ENCODE measurements around the gene CELF2.

Gene CELF2

DNA sequence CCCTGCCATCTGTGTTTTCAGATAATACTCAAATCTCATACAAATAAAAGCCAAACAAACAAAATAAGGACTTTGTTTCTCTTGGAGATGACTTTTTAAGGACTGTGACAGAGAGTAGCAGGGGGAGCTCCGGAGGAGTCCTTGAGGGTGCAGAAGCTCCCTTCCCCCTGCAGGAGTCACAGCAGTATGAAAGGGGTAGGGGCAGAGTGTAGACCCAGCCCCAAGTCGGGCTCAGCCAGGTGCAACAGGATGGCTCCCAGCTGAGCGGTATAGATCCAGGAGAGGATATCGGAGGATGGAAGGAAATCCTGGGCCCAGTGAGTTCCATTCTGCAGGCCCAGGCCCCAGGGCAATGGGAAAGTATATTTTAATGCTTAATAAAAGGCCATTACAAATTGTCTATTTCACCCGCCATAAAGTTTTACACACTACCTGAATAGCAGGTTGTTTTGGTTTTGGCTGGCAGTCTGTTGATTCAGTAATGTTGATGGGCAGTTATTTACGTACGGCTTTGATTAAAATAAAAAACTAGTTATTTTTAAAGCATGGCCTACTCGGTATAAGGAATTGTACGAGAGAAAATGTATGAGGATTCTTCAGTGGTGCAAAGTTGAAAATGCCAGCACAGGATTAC lies 206.0 kb downstream of the CELF2 start:
- no peak overlapping the region for H3K4me3 ChIP-seq (ENCODE audit: low read depth, low read length)
- in situ Hi-C loops (cut with HindIII; ENCODE audit: low sequenced_read_pairs) = no loop called here
- no peak for DNase-seq (ENCODE audit: low read depth, low spot score)
- TF ChIP-seq, protein P1, sequence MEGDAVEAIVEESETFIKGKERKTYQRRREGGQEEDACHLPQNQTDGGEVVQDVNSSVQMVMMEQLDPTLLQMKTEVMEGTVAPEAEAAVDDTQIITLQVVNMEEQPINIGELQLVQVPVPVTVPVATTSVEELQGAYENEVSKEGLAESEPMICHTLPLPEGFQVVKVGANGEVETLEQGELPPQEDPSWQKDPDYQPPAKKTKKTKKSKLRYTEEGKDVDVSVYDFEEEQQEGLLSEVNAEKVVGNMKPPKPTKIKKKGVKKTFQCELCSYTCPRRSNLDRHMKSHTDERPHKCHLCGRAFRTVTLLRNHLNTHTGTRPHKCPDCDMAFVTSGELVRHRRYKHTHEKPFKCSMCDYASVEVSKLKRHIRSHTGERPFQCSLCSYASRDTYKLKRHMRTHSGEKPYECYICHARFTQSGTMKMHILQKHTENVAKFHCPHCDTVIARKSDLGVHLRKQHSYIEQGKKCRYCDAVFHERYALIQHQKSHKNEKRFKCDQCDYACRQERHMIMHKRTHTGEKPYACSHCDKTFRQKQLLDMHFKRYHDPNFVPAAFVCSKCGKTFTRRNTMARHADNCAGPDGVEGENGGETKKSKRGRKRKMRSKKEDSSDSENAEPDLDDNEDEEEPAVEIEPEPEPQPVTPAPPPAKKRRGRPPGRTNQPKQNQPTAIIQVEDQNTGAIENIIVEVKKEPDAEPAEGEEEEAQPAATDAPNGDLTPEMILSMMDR (IDR thresholded peaks at IDR 0.05; ENCODE audit: low read depth, low read length) = no peak

DNA sequence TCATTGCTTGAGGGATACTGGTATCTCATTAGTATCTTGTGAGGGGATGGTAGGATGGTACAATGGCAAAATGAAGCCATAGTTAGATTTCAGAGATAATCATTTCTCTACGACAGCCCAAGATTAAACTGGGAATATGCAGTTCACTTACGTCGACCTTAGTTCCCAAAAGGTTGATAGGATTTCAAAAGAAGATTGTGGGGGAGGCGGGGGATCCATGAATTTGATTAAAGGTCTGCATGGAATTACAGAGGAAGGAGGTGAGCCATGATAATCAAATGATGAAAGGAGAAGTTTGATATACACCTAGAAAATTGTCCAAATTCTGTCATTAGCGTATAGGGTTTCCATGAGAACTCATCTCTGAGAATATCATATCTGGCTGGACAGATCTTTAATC lies 206.6 kb downstream of the CELF2 start:
- DNase-seq (ENCODE audit: low read depth, low spot score) = no peak
- in situ Hi-C loops (cut with HindIII; ENCODE audit: low sequenced_read_pairs) = no loop called here
- TF ChIP-seq, protein P1 (IDR thresholded peaks at IDR 0.05; ENCODE audit: low read depth, low read length) = no peak
- H3K4me3 ChIP-seq (ENCODE audit: low read depth, low read length) = no peak overlapping the region

DNA sequence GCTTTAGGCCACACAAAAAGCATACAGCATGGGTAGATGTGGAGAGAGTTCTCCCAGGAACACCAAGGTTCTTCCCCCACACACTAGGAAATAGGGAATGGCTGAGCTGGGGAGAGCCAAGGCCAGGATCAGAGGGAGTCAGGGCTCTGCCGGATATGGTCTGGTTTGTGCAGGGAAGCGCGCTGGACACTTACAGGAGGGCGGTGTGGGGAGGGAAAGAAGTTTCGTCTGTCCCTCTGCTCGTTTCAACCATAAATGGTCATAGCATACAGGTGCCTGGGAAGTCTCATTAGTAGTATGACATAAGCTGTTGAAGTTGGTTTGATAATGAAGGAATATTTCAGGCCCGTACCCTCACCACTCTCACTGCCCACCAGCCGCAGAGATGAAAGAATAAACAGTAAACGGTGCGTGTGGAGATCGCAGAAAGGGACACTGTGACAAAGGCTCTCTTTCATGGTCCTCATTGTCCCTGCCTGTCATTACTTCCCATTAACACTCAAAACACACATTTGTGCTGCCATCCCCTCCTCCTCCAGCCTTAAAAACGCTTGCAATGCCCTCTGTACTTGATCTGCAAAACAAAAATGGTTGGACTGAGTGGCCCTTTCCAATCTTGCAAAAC lies 207.2 kb downstream of the CELF2 start:
- in situ Hi-C loops (cut with HindIII; ENCODE audit: low sequenced_read_pairs) = no loop called here
- TF ChIP-seq, protein P1 (IDR thresholded peaks at IDR 0.05; ENCODE audit: low read depth, low read length) = no peak
- H3K4me3 ChIP-seq (ENCODE audit: low read depth, low read length) = no peak overlapping the region
- DNase-seq (ENCODE audit: low read depth, low spot score) = no peak

DNA sequence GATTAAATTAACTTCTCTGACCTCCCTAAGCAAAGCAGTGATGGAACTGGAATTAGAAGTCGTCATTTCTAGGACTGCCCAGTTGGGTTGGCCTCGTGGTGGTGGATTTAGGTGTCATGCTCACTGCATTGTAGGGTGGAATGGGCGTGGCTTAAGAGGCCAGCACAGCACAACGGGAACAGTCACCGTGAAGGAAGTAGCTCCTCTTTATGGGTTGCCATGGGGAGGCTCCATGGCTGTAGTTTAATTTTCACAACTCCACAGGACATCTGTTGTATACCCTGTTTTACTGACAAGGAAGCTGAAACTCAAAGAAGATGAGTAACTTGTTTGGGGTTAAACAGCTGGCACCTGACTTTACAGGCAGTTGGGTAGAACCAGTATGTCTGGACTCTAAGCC lies 208.3 kb downstream of the CELF2 start:
- no peak for DNase-seq (ENCODE audit: low read depth, low spot score)
- H3K4me3 ChIP-seq (ENCODE audit: low read depth, low read length) = no peak overlapping the region
- in situ Hi-C loops (cut with HindIII; ENCODE audit: low sequenced_read_pairs) = no loop called here

DNA sequence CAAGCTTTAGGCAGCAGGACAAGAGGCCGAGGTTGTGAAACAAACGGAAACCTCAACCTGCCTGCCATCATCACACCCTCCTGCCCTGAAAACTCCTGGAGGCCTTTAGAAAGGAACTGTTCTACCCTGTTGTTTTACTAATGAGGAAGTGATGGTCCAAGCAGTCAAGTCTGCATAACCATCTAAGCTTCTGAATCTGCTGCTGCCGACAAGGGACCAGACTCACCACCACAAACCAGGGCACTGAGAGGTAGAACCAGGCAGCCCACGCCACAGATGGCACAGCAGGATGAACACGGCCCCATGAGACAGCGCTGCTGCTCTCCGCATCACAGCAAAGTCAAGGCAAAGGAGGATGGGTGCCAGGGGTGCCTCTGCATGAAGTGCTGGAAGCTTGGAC lies 209.4 kb downstream of the CELF2 start:
- no peak overlapping the region for H3K4me3 ChIP-seq (ENCODE audit: low read depth, low read length)
- no peak for DNase-seq (ENCODE audit: low read depth, low spot score)
- TF ChIP-seq, protein P1 (IDR thresholded peaks at IDR 0.05; ENCODE audit: low read depth, low read length) = no peak
- in situ Hi-C loops (cut with HindIII; ENCODE audit: low sequenced_read_pairs) = no loop called here

More for the DNA sequence above, 208.3 kb downstream of the CELF2 start:
- TF ChIP-seq, protein P1 (IDR thresholded peaks at IDR 0.05; ENCODE audit: low read depth, low read length) = no peak

GRCh38 chr10:11229893-11230292 lies 212.2 kb downstream of the CELF2 start:
- H3K4me3 ChIP-seq (ENCODE audit: low read depth, low read length) = no peak overlapping the region
- in situ Hi-C loops (cut with HindIII; ENCODE audit: low sequenced_read_pairs) = no loop called here
- TF ChIP-seq, protein P1 (IDR thresholded peaks at IDR 0.05; ENCODE audit: low read depth, low read length) = no peak
- no peak for DNase-seq (ENCODE audit: low read depth, low spot score)

Data from astrocyte of the spinal cord (primary cell).